ENCODE results near the gene PHF21B. TPM values are rescaled to one million over a fixed set of nuclear protein-coding genes. Genes with fewer than 3 reads are reported as not detected.

PHF21B gene
- total RNA-seq, 4 donors from 2014 or later: 0.17 to 0.62 TPM; not detected in 2

DNA sequence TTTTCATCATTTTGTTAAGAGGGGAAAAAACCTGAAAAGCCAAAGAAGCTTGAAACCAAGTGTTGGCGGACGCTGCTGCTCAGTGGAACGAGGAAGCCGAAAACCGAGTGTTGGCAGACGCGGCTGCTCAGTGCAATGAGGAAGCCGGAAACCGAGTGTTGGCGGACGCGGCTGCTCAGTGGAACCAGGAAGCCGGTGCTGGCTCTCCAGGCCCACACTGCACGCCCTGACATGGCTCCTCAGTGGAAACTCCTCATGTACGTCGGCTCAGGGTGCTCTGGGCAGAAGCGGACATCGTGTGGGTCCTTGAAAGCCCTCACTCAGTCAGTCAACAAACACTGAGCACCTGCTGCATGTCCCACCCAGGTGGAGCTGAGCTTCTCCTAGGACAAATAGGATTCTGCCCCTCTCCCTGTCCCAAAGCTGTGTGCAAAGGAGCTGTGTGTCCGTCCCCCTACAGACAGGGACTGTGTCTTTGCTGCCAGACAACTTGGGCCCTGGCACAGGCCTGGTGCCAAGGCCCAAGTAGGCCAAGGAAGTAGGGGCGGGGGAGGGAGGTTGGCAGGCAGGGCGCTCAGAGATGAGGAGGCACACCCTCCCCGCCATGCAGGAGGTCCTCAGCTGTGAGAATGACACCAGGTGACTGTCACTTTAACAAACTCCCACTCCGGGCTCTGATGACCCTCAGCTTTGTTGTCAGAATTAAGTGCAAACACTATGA, 37.3 kb downstream of the PHF21B start:
- no peak for DNase-seq (ENCODE audit: low spot score in 2 of 2)
- intact Hi-C loops (cut with DNase I; ENCODE audit: low total_unique reads): no loop called here
- TF ChIP-seq POLR2A (IDR thresholded peaks at IDR 0.05): no peak
- TF ChIP-seq, protein P1, sequence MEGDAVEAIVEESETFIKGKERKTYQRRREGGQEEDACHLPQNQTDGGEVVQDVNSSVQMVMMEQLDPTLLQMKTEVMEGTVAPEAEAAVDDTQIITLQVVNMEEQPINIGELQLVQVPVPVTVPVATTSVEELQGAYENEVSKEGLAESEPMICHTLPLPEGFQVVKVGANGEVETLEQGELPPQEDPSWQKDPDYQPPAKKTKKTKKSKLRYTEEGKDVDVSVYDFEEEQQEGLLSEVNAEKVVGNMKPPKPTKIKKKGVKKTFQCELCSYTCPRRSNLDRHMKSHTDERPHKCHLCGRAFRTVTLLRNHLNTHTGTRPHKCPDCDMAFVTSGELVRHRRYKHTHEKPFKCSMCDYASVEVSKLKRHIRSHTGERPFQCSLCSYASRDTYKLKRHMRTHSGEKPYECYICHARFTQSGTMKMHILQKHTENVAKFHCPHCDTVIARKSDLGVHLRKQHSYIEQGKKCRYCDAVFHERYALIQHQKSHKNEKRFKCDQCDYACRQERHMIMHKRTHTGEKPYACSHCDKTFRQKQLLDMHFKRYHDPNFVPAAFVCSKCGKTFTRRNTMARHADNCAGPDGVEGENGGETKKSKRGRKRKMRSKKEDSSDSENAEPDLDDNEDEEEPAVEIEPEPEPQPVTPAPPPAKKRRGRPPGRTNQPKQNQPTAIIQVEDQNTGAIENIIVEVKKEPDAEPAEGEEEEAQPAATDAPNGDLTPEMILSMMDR (IDR thresholded peaks at IDR 0.05): no peak
- H3K4me3 ChIP-seq (ENCODE audit: low read depth, poor library complexity, severe bottlenecking): no peak overlapping the region
- WGBS, 2 donors: 67 to 74% methylated on average over 18 to 23 of the region's 23 CpGs

DNA sequence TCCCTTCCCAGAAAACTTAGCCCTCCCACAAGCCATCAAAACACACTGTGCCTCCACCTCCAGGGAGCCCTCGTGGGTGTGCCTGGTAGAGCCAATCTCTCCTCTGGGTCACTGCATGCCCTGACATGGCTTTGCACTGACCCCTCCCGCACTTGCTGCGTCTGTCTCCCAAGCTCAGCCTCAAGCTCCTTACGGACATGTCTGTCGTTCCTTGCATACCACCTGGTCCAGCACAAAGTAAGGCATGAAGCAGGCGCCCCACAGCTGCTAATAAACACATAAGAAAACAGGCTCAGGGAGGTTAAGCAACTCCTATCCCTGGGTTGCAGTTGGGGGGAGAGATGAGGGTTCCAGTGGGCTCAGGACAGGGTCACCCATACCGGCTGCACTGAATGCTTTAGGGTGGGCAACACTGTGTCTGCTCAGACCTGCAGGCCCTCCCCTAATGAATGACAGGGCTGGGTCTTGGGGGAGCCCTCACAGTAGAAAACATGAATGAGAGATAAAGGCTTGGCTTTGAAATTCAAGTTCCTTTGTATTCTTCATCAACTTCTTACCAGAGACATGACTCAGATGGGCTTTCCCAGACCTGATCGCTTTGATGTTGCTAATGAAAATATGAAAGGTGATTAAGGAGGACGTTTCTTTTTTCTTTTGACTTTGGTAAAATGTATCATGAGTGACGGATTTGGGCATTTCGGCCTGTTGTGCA, 38.0 kb downstream of the PHF21B start:
- DNase-seq (ENCODE audit: low spot score in 2 of 2): no peak
- intact Hi-C loops (cut with DNase I; ENCODE audit: low total_unique reads): no loop called here
- 60 to 63% methylated on average over 11 of the region's 11 CpGs for whole genome bisulfite sequencing, 2 donors
- no peak for TF ChIP-seq POLR2A (IDR thresholded peaks at IDR 0.05)
- TF ChIP-seq, protein P1 (IDR thresholded peaks at IDR 0.05): no peak
- H3K4me3 ChIP-seq (ENCODE audit: low read depth, poor library complexity, severe bottlenecking): no peak overlapping the region

DNA sequence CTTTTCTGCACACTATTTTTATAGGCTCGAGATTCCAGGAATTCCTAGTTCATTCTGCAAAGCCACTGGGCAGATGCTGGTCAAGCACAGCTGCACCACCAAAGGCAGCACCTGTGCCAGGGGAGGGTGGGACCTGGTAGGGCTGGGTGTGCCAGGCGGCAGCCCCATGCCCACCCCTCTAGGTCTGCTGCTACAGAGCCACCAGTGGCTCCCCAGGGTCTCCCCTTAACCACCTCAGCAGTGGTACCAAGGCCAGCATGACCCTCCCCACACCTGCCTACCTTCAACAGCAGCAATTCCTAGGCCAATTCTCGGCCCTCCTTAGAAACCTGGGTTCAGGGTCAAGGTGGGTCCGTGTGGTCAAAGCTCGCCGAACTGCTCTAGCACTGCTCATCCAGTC, 39.5 kb downstream of the PHF21B start:
- no peak for DNase-seq (ENCODE audit: low spot score in 2 of 2)
- TF ChIP-seq POLR2A (IDR thresholded peaks at IDR 0.05): no peak
- TF ChIP-seq, protein P1 (IDR thresholded peaks at IDR 0.05): no peak
- intact Hi-C loops (cut with DNase I; ENCODE audit: low total_unique reads): no loop called here
- 85 to 86% methylated on average over 6 of the region's 6 CpGs for WGBS, 2 donors
- no peak overlapping the region for H3K4me3 ChIP-seq (ENCODE audit: low read depth, poor library complexity, severe bottlenecking)

DNA sequence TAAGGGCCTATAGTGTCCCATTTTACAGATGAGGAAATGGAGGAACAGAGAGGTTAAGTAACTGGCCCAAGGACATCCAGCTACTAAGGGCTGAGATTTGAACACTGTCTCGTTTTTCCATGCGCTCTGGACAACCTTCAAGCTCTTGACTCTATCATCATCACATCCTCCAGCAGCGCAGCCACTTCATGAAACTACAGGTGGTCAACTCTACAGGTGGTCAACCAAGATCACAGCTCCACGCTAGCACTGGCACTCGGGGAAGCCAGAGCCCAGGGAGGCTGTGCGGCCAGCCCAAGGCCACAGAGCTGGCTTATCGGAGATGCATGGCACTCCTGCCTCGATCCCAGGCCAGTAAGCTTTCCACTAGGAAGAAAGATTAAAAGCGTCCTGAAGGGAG, 40.0 kb downstream of the PHF21B start:
- H3K4me3 ChIP-seq (ENCODE audit: low read depth, poor library complexity, severe bottlenecking): no peak overlapping the region
- 89 to 94% methylated on average over 9 of the region's 9 CpGs for WGBS, 2 donors
- no peak for DNase-seq (ENCODE audit: low spot score in 2 of 2)
- TF ChIP-seq POLR2A (IDR thresholded peaks at IDR 0.05): no peak
- TF ChIP-seq, protein P1 (IDR thresholded peaks at IDR 0.05): no peak
- intact Hi-C loops (cut with DNase I; ENCODE audit: low total_unique reads): no loop called here

DNA sequence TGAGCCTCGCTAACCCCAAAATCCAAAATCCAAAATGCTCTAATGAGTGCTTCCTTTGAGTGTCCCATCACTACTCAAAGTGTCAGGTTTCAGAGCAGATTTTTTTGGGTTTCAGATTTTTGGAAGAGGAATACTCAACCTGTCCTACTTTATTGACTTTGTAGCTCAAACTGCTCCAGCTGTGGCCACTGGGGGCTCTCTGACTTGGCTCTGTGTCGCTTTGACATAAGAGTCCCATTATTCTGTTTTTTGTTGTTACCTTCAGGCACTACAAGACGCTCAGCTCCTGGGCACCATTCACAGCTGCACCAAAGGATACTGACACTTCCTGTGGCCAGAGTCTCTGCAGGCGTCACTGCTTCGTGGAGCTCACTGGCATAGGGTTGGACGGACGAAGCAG, 41.1 kb downstream of the PHF21B start:
- no peak overlapping the region for H3K4me3 ChIP-seq (ENCODE audit: low read depth, poor library complexity, severe bottlenecking)
- DNase-seq (ENCODE audit: low spot score in 2 of 2): no peak
- intact Hi-C loops (cut with DNase I; ENCODE audit: low total_unique reads): no loop called here
- TF ChIP-seq, protein P1 (IDR thresholded peaks at IDR 0.05): no peak
- no peak for TF ChIP-seq POLR2A (IDR thresholded peaks at IDR 0.05)
- WGBS, 2 donors: 72 to 76% methylated on average over 7 of the region's 7 CpGs
